Endometrial microvascular endothelial cells (primary cell): Measurements from ENCODE around the gene SSU72. TPM values are rescaled to one million over a fixed set of nuclear protein-coding genes. Genes with fewer than 3 reads are reported as not detected.

Experiments used
- in situ Hi-C: cut with HindIII; loops from 2 replicates; pipeline ENCODE4 v1.10.0; 2017; ENCODE audit warnings: low sequenced_read_pairs, low pct_unique_long_range_greater_than_20kb; ENCODE audit errors: inconsistent ontology term
- total RNA-seq: library from RNA; depleted of rRNA; stranded (reverse); fragments of >200 nt; gene quantifications from one replicate; pipeline ENCODE4 v1.2.3, GENCODE V29; 2015; ENCODE audit errors: inconsistent ontology term

Gene SSU72
- total RNA-seq, 1 donor from 2014 or later = 95.1 TPM

GRCh38 chr1:1548591-1548990, 26.1 kb downstream of the SSU72 start:
- in situ Hi-C loops = no loop called here

GRCh38 chr1:1547476-1547875, 27.2 kb downstream of the SSU72 start:
- in situ Hi-C loops = no loop called here

DNA sequence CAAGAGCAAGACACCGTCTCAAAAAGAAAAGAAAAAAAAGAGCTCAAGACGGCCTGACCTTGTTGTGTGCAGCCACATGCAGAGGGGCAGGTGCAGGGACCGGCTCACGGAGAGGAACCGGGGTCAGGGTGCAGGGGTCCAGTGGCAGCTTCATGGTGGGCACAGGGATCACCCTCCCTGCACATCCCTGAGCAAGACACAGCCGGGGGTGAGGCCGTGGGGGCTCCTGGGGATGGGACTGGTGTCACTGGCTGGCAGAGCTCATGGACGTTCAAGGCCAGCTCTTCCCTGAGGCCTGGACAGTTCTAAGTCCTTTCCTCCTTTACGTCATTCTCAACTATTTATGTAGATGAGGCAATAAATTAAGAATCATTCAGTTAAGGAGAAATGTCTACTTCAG, 27.7 kb downstream of the SSU72 start:
- in situ Hi-C loops = no loop called here

DNA sequence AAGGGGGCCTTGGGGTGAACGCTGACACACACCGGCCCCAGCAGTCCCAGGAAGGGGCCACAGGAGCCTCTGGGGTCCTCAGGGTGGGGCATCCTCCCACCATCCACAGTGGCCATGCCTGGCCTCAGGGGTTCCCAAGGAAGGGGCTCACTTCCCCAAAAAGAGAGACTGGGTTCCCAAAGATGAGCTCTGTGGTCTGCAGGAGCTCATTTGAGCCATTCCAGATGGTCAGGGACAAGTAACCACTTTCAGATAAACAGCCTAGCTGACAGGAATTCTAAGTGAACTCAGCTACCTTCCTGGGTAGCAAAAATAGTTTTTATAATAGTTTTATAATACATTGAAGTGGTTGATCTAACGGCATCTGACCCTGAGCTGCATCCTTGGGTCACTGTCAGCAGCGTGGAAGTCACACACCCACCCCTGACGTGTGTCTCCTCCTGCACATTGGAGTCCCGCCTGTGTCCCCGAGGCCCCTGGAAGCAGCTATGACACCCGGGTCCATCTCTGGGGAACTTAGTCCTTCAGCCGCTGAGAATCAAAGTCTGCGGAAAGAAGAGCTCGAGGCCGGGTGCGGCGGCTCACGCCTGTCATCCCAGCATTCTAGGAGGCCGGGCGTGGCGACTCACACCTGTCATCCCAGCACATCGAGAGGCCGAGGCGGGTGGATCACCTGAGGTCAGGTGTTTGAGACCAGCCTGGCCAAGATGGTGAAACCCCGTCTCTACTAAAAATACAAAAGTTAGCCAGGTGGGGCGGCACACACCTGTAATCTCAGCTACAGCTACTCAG, 28.5 kb downstream of the SSU72 start:
- in situ Hi-C loops = no loop called here

GRCh38 chr1:1544544-1544943, 30.1 kb downstream of the SSU72 start:
- in situ Hi-C loops = no loop called here

DNA sequence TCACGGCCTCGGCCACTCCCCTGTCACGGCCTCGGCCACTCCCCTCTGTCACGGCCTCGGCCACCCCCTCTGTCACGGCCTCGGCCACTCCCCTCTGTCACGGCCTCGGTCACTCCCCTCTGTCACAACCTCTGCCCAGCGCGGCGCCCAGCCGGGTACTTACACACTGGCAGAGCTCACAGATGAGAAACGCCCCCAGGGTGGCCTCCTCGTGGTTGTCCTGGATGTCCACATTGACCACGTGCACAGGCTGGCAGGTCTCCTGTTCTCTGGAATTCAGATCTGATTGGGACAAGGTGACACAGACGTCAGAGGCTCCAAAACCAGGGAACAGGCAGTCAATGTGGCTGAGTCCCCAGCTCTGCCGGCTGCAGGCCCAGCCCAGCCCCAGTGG, 31.0 kb downstream of the SSU72 start:
- in situ Hi-C loops = no loop called here

GRCh38 chr1:1542766-1543705, 31.6 kb downstream of the SSU72 start:
- in situ Hi-C loops = no loop called here

GRCh38 chr1:1541956-1542765, 32.5 kb downstream of the SSU72 start:
- in situ Hi-C loops = no loop called here

- in situ Hi-C loops = no loop called here
Observed at GRCh38 chr1:1540818-1541628, 33.6 kb downstream of the SSU72 start.

DNA sequence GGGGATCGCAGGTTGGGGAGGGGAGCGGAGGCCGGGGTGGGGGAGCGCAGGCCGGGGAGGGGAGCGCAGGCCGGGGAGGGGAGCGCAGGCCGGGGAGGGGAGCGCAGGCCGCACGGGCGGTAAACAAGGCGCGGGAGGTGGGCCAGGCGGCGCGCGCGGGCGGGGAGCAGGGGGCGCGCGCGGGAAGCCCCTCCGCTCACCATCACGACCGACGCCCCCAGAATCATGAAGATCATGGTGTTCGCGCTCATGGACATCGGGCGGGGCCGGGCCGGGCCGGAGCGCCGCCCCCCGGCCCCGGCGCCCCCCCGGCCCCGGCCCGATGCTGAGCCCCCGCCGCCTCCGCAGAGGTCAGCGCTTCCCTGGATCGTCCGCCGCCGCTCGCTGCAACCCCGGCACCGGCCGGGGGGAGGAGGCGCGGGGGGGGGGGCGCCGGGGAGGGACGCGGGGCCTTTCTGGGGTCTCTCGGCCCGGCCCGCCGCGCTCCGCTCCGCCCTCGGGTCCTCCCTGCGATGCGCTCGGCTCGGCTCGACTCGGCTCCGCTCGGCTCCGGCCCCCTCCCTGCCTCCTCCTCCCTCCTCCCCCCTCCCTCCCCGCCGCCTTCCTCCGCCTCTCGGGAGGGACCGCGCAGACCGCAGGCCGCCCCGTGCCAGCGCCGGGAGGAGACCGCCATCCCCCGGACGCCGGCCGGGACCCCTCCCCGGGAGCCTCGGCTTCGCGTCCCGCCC, 34.4 kb downstream of the SSU72 start, which contains the start of gene TMEM240:
Gene TMEM240, minus strand, starts transcription at position 535 of the 728 bp plus-strand sequence. Its CDS starts 278 bp downstream, at position 257.
- in situ Hi-C loops = no loop called here

- in situ Hi-C loops = no loop called here
Observed at GRCh38 chr1:1539310-1540089, 35.2 kb downstream of the SSU72 start.

GRCh38 chr1:1538989-1539309, 35.7 kb downstream of the SSU72 start:
- in situ Hi-C loops = no loop called here

GRCh38 chr1:1538334-1538733, 36.3 kb downstream of the SSU72 start:
- in situ Hi-C loops = no loop called here

DNA sequence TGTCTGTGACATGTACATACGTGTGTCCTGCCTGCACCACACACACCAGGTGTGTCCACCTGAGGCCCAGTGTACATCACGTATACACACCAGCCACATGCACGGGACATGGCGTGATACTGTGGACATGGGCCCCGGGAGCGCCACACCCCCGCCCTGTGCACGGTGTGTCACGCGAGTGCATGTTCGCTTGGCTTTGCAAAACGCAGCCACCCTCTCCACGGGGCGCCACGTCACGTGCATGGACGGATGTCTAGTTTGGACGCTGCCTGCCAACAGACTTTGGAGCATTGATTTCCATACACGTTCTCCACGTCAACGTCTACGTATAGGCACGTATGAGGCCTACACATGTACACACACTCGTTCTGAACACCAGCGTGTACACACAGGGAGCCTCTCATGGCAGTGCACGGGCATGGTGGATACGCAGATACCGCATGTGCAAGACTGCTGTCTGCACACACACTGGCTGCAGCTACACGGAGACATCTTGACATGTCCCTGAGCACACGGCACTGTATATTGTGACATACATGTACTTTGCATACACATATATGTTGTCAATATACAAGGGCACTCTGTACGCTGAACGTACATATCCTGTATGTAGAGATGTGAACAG, 36.9 kb downstream of the SSU72 start:
- in situ Hi-C loops = no loop called here

DNA sequence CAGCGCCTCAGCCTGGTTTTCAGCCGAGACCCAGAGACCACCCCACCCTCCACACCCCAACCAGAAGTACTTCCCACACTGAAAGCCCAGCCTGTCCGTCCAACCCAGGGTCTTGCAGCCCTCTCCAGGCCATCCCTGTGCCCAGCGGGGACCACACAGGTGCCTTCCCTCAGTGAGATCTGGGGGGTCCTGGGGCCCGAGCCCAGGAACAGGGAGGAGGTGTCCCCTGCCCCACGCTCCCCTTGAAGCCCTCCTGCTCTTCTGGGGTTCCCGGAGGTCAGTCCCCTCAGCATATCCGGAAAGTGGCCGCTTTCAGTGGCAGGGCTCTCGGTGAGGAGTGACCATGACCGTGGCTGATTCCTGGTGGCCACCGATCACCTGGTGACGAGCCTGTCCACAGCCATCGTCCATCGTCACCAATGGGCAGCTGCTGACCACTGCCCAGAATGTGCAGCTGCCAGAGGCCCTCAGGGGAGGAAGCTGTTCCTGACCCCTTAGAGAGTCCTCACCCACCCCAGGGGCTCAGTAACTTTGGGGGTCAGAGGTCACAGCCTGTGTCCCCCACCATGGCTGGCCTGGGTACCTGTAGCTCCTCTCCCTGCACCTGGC, 37.6 kb downstream of the SSU72 start:
- in situ Hi-C loops = no loop called here
